Stimulated activated CD4-positive, alpha-beta T cell treated with anti-CD3 and anti-CD28 coated beads, Interleukin-1b, Interleukin-23, amount 100 ng/mL, for 48 hours (primary cell): Measurements from ENCODE around the gene TECR.
"Not testable (repeated sequence)": the region's sequence is repeated elsewhere in the genome, so short reads cannot be mapped to it uniquely, and the experiment has no call there.

Experiments used
- DNase-seq: peaks from one replicate; pipeline ENCODE4 v3.0.0-alpha.2; 2020

The TECR gene

GRCh38 chr19:14562660-14563589 lies 33.5 kb downstream of the TECR start:
- no peak for DNase-seq

- DNase-seq, result no peak
Measured at GRCh38 chr19:14563590-14563926, 34.2 kb downstream of the TECR start.

GRCh38 chr19:14563989-14564651 lies 34.7 kb downstream of the TECR start:
- DNase-seq, result peak; percentile 86

- not testable (repeated sequence) for DNase-seq
Measured at GRCh38 chr19:14564652-14565297, 35.4 kb downstream of the TECR start.

GRCh38 chr19:14565298-14565679 lies 35.9 kb downstream of the TECR start:
- DNase-seq, result no peak

- no peak for DNase-seq
Measured at GRCh38 chr19:14565765-14566711, 36.6 kb downstream of the TECR start.

- no peak for DNase-seq
Measured at GRCh38 chr19:14566712-14567077, 37.3 kb downstream of the TECR start.

GRCh38 chr19:14567079-14567478 lies 37.7 kb downstream of the TECR start:
- no peak for DNase-seq

- DNase-seq, result no peak
Measured at GRCh38 chr19:14570864-14571527, 41.6 kb downstream of the TECR start.

GRCh38 chr19:14571695-14572490 lies 42.5 kb downstream of the TECR start, which contains the start of gene NDUFB7:
Gene NDUFB7, minus strand, starts transcription at chr19:14572066. Its CDS starts 66 bp downstream, at chr19:14572000.
- peak; percentile 93 for DNase-seq

GRCh38 chr19:14575428-14575980 lies 46.1 kb downstream of the TECR start:
- DNase-seq, result no peak

- no peak for DNase-seq
Measured at GRCh38 chr19:14576363-14576762, 47.0 kb downstream of the TECR start.

GRCh38 chr19:14577264-14577663 lies 47.9 kb downstream of the TECR start:
- DNase-seq, result no peak

GRCh38 chr19:14577885-14578427 lies 48.6 kb downstream of the TECR start:
- DNase-seq, result no peak

GRCh38 chr19:14580623-14581237 lies 51.3 kb downstream of the TECR start:
- DNase-seq, result peak; percentile 75

GRCh38 chr19:14582894-14583340 lies 53.5 kb downstream of the TECR start, which contains the start of gene CLEC17A:
Gene CLEC17A, plus strand, starts transcription at chr19:14583084. Its CDS starts 77 bp downstream, at chr19:14583161.
- no peak for DNase-seq

GRCh38 chr19:14584372-14584771 lies 55.0 kb downstream of the TECR start:
- not testable (repeated sequence) for DNase-seq

GRCh38 chr19:14585187-14585586 lies 55.8 kb downstream of the TECR start:
- DNase-seq, result peak; percentile 79

- peak; percentile 62 for DNase-seq
Measured at GRCh38 chr19:14589433-14589832, 60.0 kb downstream of the TECR start.

GRCh38 chr19:14595558-14595957 lies 66.2 kb downstream of the TECR start:
- DNase-seq, result no peak
